Mammary epithelial cell (primary cell): ENCODE results near the gene NXN.

Experiments used
- EZH2 ChIP-seq: IDR thresholded peaks from 2 replicates; pipeline ENCODE4 v1.6.1; 2012; ENCODE audit warnings: low read length, inconsistent platforms, borderline replicate concordance
- TF ChIP-seq, protein P1 (sequence below), 2 donors: IDR thresholded peaks in 1 of 2; conservative IDR thresholded peaks in 1 of 2; 2 replicates each; pipeline ENCODE4 v1.5.1; 2011 to 2012; ENCODE audit warnings: inconsistent platforms in 2 of 2, low read length in 2 of 2, mild to moderate bottlenecking in 2 of 2, control low read depth in 1 of 2, low read depth in 1 of 2; ENCODE audit not compliant: insufficient read depth in 1 of 2; ENCODE audit errors: extremely low read depth in 1 of 2

DNA sequence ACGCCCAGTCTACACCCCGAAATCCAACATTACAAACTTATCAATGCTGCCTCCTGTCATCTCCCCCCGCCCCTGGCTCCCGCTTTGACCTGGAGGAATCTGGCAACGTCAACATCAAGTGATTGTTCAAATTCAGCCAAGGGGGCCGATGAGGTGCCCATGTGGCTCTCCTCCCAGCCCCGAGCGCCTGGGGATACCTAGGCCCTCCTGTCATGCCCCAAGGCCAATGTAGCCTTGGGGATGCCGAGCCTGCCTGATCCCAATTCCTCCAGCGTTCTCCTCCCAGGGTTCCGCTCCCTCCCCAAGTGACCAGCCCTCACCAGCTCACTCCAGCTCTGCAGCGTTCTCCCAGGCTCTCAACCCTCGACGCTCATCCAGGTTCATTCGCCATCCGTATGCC, 59.4 kb downstream of the NXN start:
- TF ChIP-seq, protein P1, sequence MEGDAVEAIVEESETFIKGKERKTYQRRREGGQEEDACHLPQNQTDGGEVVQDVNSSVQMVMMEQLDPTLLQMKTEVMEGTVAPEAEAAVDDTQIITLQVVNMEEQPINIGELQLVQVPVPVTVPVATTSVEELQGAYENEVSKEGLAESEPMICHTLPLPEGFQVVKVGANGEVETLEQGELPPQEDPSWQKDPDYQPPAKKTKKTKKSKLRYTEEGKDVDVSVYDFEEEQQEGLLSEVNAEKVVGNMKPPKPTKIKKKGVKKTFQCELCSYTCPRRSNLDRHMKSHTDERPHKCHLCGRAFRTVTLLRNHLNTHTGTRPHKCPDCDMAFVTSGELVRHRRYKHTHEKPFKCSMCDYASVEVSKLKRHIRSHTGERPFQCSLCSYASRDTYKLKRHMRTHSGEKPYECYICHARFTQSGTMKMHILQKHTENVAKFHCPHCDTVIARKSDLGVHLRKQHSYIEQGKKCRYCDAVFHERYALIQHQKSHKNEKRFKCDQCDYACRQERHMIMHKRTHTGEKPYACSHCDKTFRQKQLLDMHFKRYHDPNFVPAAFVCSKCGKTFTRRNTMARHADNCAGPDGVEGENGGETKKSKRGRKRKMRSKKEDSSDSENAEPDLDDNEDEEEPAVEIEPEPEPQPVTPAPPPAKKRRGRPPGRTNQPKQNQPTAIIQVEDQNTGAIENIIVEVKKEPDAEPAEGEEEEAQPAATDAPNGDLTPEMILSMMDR (conservative IDR thresholded peaks at IDR 0.05 in 1 of 2, IDR thresholded peaks at IDR 0.05 in 1 of 2; ENCODE audit: extremely low read depth in 1 of 2, insufficient read depth in 1 of 2, low read depth in 1 of 2, low read length in 2 of 2): no peak
- TF ChIP-seq EZH2: no peak
